ENCODE measurements around the gene FHOD1. TPM values are rescaled to one million over a fixed set of nuclear protein-coding genes. Genes with fewer than 3 reads are reported as not detected.

The FHOD1 gene
- polyA plus RNA-seq, 1 of the 3 experiments (the other 2 are of a cell fraction) = 70.9 TPM

- Histone ChIP-seq H4K20me1 (ENCODE audit: insufficient read depth) (peaks cover 11% of the 10 kb centered on the region), H3F3A (replicated peaks; ENCODE audit: insufficient read depth) (peaks cover 22% of the 10 kb centered on the region), H3K4me2 (no peak overlapping the region), H2AFZ (ENCODE audit: low read depth) (no peak overlapping the region), H3K4me1 (ENCODE audit: control insufficient read depth in 1 of 2, insufficient read depth in 2 of 2, low read depth in 1 of 2, low read length in 1 of 2) (peaks cover 22 to 24% of the 10 kb centered on the region in 2 experiments), H3K27ac (ENCODE audit: low read depth in 2 of 2, low read length in 1 of 2) (no peak overlapping the region), H3K9ac (no peak overlapping the region), H3K4me3 (ENCODE audit: low read depth in 2 of 2, low read length in 1 of 2) (no peak overlapping the region), H3K36me3 (replicated peaks in 1 of 2; ENCODE audit: control insufficient read depth in 1 of 2, insufficient read depth in 2 of 2, low read length in 1 of 2) (peaks cover 0 to 4% of the 10 kb centered on the region in 2 experiments), H3K79me2 (ENCODE audit: insufficient read depth) (peaks cover 18% of the 10 kb centered on the region), H3K27me3 (ENCODE audit: insufficient read depth) (no peaks in the 10 kb centered on the region), H3K9me2 (no peaks in the 10 kb centered on the region), H3K9me3 (no peaks in the 10 kb centered on the region)
- DNase-seq = no peak
- CTCF ChIA-PET = interaction anchor here (1.0 to 3.5 kb wide), 4 partner anchors 14 to 211 kb away, joined by 3 to 11 read pairs (median 5); no protein-coding TSS in a partner anchor
- TF ChIP-seq SIN3A (IDR thresholded peaks at IDR 0.05; ENCODE audit: borderline replicate concordance, low read depth, low read length) (no peak), TAF1 (IDR thresholded peaks at IDR 0.05; ENCODE audit: borderline replicate concordance, low read depth, low read length) (no peak), YY1 (IDR thresholded peaks at IDR 0.05; ENCODE audit: low read depth) (no peak), FOSL2 (IDR thresholded peaks at IDR 0.05; ENCODE audit: borderline replicate concordance, low read depth) (no peak), EZH2phosphoT487 (IDR thresholded peaks at IDR 0.05; ENCODE audit: borderline replicate concordance, low read depth) (no peak), MAX (IDR thresholded peaks at IDR 0.05; ENCODE audit: low read depth) (no peak)
- TF ChIP-seq, protein P1, sequence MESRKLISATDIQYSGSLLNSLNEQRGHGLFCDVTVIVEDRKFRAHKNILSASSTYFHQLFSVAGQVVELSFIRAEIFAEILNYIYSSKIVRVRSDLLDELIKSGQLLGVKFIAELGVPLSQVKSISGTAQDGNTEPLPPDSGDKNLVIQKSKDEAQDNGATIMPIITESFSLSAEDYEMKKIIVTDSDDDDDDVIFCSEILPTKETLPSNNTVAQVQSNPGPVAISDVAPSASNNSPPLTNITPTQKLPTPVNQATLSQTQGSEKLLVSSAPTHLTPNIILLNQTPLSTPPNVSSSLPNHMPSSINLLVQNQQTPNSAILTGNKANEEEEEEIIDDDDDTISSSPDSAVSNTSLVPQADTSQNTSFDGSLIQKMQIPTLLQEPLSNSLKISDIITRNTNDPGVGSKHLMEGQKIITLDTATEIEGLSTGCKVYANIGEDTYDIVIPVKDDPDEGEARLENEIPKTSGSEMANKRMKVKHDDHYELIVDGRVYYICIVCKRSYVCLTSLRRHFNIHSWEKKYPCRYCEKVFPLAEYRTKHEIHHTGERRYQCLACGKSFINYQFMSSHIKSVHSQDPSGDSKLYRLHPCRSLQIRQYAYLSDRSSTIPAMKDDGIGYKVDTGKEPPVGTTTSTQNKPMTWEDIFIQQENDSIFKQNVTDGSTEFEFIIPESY (IDR thresholded peaks at IDR 0.05; ENCODE audit: borderline replicate concordance, low read depth) = no peak
- TF ChIP-seq, protein P2, sequence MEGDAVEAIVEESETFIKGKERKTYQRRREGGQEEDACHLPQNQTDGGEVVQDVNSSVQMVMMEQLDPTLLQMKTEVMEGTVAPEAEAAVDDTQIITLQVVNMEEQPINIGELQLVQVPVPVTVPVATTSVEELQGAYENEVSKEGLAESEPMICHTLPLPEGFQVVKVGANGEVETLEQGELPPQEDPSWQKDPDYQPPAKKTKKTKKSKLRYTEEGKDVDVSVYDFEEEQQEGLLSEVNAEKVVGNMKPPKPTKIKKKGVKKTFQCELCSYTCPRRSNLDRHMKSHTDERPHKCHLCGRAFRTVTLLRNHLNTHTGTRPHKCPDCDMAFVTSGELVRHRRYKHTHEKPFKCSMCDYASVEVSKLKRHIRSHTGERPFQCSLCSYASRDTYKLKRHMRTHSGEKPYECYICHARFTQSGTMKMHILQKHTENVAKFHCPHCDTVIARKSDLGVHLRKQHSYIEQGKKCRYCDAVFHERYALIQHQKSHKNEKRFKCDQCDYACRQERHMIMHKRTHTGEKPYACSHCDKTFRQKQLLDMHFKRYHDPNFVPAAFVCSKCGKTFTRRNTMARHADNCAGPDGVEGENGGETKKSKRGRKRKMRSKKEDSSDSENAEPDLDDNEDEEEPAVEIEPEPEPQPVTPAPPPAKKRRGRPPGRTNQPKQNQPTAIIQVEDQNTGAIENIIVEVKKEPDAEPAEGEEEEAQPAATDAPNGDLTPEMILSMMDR (IDR thresholded peaks at IDR 0.05) = no peak
- WGBS (ENCODE audit: low lambda C conversion rate) = no CpG with 5 or more reads among the region's 4 CpGs
- POLR2A ChIA-PET = no interaction called here
Measured at GRCh38 chr16:67188323-67188722, 59.0 kb downstream of the FHOD1 start.

GRCh38 chr16:67187175-67187890 is 59.9 kb downstream of the FHOD1 start:
- no peaks in the 10 kb centered on the region for H3K9me2 ChIP-seq
- H3K27ac ChIP-seq (ENCODE audit: low read depth in 2 of 2, low read length in 1 of 2) = peak overlapping the region in 1 of 2 experiments; percentile 57; a peak in 2 of 4 replicates

More at GRCh38 chr16:67187175-67187890, 59.9 kb downstream of the FHOD1 start:
- POLR2A ChIA-PET = no interaction called here
- 84% methylated on average over 14 of the region's 26 CpGs for WGBS (ENCODE audit: low lambda C conversion rate)
- no peak for TF ChIP-seq ELF1 (IDR thresholded peaks at IDR 0.05)
- TF ChIP-seq SIN3A (IDR thresholded peaks at IDR 0.05; ENCODE audit: borderline replicate concordance, low read depth, low read length) = no peak
- TF ChIP-seq FOSL2 (IDR thresholded peaks at IDR 0.05; ENCODE audit: borderline replicate concordance, low read depth) = no peak
- no peak for TF ChIP-seq RXRA (IDR thresholded peaks at IDR 0.05; ENCODE audit: borderline replicate concordance, low read depth)
- TF ChIP-seq JUND (IDR thresholded peaks at IDR 0.05) = no peak
- TF ChIP-seq FOXM1 (IDR thresholded peaks at IDR 0.05; ENCODE audit: low read depth) = no peak
- no peak for TF ChIP-seq SMC3 (IDR thresholded peaks at IDR 0.05; ENCODE audit: low read depth, low read length)
- no peak for TF ChIP-seq YY1 (IDR thresholded peaks at IDR 0.05; ENCODE audit: low read depth)
- no peak for TF ChIP-seq USF1 (IDR thresholded peaks at IDR 0.05; ENCODE audit: borderline replicate concordance, low read depth)
- TF ChIP-seq EP300 (IDR thresholded peaks at IDR 0.05; ENCODE audit: borderline replicate concordance in 1 of 2, low read depth in 1 of 2, low read length in 1 of 2) = no peak
- TF ChIP-seq TEAD4 (IDR thresholded peaks at IDR 0.05; ENCODE audit: borderline replicate concordance, insufficient read depth) = no peak
- no peak for TF ChIP-seq RCOR1 (IDR thresholded peaks at IDR 0.05; ENCODE audit: low read length)
- no peak for TF ChIP-seq POLR2AphosphoS5 (IDR thresholded peaks at IDR 0.05; ENCODE audit: low read depth, low read length)
- no peak for TF ChIP-seq MEF2A (IDR thresholded peaks at IDR 0.05; ENCODE audit: borderline replicate concordance, low read depth)
- no peak for TF ChIP-seq FOXJ3 (CRISPR knock-in tag; IDR thresholded peaks at IDR 0.05)
- TF ChIP-seq EZH2phosphoT487 (IDR thresholded peaks at IDR 0.05; ENCODE audit: borderline replicate concordance, low read depth) = no peak
- no peak for DNase-seq
- Histone ChIP-seq H3K36me3 (replicated peaks in 1 of 2; ENCODE audit: control insufficient read depth in 1 of 2, insufficient read depth in 2 of 2, low read length in 1 of 2) (no peaks in the 10 kb centered on the region), H3K4me2 (peak overlapping the region; percentile 92), H3F3A (replicated peaks; ENCODE audit: insufficient read depth) (peaks cover 22% of the 10 kb centered on the region), H4K20me1 (ENCODE audit: insufficient read depth) (0 out of 2 replicates have a peak, but pooled peaks cover 1% of the 10 kb centered on the region), H3K4me3 (ENCODE audit: low read depth in 2 of 2, low read length in 1 of 2) (0 out of 4 replicates have a peak overlapping the region, but pooled peaks of 1 of the 2 experiments have one; percentile 36), H3K79me2 (ENCODE audit: insufficient read depth) (peaks cover 18% of the 10 kb centered on the region), H3K27me3 (ENCODE audit: insufficient read depth) (no peaks in the 10 kb centered on the region), H3K9me3 (no peaks in the 10 kb centered on the region), H2AFZ (ENCODE audit: low read depth) (no peak overlapping the region), H3K9ac (no peak overlapping the region), H3K4me1 (ENCODE audit: control insufficient read depth in 1 of 2, insufficient read depth in 2 of 2, low read depth in 1 of 2, low read length in 1 of 2) (peaks cover 18 to 25% of the 10 kb centered on the region in 2 experiments)
- CTCF ChIA-PET = interaction anchor here (0.6 to 3.5 kb wide), 5 partner anchors 13 to 233 kb away, joined by 3 to 11 read pairs (median 6); partner anchors contain the start of gene CES3
